ENCODE results near the gene ZNF160.
"Not testable (repeated sequence)": the region's sequence is repeated elsewhere in the genome, so short reads cannot be mapped to it uniquely, and the experiment has no call there.

The ZNF160 gene

GRCh38 chr19:53103234-53104203 lies at the start of gene ZNF160:
ZNF160 (minus strand) TSS chr19:53103422; CDS start chr19:53086276, 17,146 bp downstream.
- intact Hi-C loops (cut with DNase I), result loop anchor here (1.0 kb wide), 1 partner anchor 56 kb away; the partner anchor contains the start of gene ZNF347
- DNase-seq, result peak; percentile 97 to 100 (median 98)

DNA sequence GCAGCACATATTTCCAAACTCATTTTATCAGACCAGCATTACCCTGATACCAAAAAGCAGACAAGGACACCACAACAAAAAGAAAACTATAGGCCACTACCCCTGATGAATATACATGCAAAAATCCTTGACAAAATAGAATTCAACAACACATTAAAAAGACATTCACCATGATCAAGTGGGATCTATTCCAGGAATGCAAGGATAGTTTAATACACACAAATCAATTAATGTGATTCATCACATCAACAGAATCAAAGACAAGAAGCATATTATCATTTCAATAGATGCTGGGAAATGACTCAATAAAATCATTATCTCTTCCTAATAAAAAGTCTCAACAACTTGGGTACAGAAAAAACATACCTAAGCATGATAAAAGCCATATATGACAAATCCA lies 44.4 kb upstream of the ZNF160 start:
- DNase-seq, result no peak
- intact Hi-C loops (cut with DNase I), result no loop called here

DNA sequence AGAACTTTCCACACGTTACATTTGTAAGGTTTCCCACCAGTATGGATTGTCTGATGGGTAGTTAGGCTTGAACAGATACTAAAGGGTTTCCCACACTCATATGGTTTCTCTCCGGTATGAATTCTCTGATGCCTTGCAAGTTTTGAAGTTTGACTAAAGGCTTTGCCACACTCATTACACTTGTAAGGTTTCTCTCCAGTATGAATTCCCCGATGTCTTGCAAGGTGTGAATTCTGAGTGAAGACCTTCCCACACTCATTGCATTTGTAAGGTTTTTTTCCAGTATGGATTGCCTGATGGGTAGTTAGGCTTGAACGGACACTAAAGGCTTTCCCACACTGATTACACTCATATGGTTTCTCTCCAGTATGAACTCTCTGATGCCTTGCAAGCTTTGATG lies 37.1 kb upstream of the ZNF160 start:
- intact Hi-C loops (cut with DNase I), result no loop called here
- no peak for DNase-seq

DNA sequence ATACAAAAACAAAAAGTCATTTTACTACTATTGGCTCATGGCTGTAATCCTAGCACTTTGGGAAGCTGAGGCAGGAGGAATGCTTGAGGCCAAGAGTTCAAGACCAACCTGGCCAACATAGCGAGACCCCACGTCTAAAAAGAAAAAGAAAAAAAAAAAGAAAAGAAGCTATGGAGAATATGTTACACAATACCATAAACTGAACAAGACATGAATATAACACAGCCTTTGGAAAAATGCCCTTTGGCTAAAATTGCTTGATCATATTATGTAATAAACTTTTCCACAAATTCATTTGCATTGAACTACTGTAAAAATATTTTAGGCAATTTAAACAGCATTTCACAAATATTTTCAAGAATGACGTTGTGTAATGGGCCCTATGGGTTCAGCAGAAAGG lies 33.2 kb upstream of the ZNF160 start:
- intact Hi-C loops (cut with DNase I), result loop anchor here (10.0 kb wide), 1 partner anchor 62 kb away; no protein-coding TSS in a partner anchor
- DNase-seq, result no peak

DNA sequence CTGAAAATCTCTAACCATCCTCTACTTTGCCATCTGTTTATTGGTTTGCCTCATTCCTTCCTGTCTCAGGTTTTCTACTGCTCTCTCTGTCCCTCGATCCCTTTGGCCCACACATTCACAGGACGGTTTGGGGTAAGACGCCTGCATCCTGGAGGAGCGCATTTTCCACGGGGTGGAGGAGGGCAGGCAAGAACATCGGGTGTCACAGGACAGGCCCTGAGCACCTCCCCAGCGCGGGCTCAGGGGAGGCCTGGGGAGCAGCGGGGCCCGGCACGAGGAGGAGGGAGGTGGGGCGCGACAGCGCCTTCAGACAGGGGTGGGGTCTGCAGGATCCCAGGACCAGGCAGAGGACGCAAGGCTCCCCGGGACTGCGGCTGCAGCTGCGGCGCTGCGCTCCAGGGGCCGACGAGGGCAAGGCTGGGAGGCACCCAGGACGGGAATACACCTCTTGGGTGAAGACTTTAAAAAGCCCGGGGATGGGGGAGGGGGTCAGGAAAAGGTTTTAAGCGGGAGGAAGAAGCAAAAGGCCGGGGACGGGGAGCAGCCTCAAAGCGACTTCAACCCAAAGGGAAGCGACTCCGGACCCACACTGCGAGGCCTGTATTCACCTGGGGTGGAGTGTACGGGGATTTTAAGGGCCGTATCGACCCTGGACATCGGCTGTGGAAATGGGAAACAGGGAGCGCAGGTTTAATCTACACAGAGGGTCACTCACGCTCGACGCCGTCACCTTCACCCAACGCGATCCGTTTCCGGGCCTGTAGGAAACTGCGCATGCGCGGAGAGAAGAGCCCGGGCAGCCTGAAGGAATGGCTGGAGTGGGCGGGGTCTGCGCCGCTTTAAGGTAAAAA lies 29.1 kb upstream of the ZNF160 start, which contains the start of gene ZNF415:
TSS of gene ZNF415 (minus strand) at position 770 of the 851 bp plus-strand sequence. CDS start 10,234 bp downstream, outside the sequence.
- intact Hi-C loops (cut with DNase I), result loop anchor here (10.0 kb wide), 1 partner anchor 58 kb away; no protein-coding TSS in a partner anchor
- peak; percentile 74 to 98 (median 84) for DNase-seq

DNA sequence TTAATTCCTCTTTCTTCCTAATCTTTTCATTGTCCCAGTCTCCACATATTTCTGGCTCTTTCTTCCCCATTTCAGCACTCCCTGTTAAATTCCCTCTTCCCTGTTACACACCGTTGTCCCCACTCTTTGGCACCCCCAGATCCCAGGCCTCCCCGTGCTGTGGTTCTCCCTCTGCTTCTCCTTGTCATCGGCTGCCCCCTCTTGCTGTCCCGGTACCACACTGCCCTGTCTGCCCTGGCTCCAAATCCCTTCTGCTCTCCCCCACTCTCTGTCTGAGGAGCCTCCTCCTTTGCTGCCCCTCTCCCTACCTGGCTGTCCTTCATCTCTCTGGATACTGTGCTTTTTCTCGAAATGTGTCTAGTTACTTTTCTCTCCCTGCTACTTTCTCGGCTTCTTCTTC lies 28.5 kb upstream of the ZNF160 start:
- DNase-seq, result peak in 4 of 10 donors; percentile 23 to 91 (median 44)
- intact Hi-C loops (cut with DNase I), result loop anchor here (10.0 kb wide), 1 partner anchor 57 kb away; no protein-coding TSS in a partner anchor

DNA sequence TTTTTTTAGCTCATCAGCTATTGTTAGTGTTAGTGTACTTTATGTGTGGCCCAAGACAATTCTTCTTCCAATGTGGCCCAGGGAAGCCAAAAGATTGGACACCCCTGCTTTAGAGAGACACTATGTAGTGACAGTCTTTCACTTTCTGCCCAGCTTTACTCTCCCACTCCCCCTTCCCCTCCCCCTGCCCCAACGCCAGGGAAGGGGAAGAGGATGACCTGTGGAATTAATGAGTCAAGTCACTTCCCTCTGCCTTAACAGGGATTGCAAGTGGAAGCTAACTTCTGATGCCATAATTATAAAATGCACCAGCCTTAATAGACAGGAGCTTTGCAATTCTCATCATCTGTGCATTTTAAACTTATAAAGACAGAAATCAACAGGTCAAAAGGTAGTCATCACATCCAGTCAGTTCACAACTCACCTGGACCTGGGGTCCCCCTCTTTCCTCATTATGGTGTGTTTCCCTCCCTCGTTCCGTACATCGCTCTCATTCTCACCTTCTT lies 27.9 kb upstream of the ZNF160 start:
- DNase-seq, result no peak

DNA sequence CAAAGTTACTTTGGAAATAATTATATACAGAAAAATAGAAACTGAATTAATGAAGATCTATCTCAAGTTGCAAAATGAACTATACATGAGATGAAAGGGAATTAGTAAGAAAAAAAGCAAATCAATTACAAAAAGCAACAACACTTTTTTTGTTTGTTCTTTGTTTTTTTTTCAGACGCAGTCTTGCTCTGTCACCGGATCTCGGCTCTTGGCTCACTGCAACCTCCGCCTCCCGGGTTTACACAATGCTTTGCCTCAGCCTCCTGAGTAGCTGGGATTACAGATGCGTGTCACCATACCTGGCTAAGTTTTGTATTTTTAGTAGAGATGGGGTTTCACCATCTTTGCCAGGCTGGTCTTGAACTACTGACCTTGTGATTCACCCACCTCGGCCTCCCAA lies 27.3 kb upstream of the ZNF160 start:
- DNase-seq, result peak in 2 of 10 donors; percentile 37 to 84
- intact Hi-C loops (cut with DNase I), result loop anchor here (10.0 kb wide), 1 partner anchor 56 kb away; no protein-coding TSS in a partner anchor

More for the DNA sequence above, 27.9 kb upstream of the ZNF160 start:
- intact Hi-C loops (cut with DNase I), result loop anchor here (10.0 kb wide), 1 partner anchor 56 kb away; no protein-coding TSS in a partner anchor

DNA sequence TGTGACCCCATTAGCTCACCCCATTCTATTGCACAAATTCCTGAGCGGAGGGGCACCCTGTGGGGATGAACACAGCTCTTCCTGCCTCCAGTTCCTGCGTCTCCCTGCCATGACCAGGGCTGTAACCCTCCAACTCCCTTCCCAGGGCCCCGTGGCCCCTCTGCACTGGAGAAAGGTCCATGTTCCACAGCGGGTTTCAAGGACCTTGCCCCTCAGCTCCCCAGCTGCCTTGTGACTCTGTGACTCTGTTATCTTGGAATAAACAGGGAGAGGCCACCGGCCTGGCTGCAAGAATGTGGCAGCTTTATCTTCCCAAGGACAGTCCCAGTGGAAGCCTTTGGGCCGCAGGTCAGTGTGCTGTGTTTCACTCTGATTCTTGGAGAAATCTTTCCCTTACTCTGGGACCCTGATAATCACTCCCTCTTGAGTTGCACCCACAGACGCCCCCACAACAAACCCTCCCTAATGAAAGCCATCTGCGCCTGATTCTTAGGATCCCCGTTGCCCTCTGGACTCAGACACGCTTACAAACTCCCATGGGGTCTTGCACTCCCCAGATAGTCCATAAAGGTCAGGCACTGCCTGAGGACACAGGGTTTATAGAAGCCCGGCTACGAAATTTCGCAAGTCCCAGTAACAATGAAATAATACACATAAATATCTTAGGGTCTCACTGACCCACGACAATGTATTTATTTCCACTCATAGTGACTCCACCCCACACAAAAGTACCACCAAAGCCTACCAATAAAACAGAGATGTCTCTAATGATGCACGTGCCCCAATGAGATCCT lies 23.7 kb upstream of the ZNF160 start:
- intact Hi-C loops (cut with DNase I); DNase-seq: not testable (repeated sequence)

DNA sequence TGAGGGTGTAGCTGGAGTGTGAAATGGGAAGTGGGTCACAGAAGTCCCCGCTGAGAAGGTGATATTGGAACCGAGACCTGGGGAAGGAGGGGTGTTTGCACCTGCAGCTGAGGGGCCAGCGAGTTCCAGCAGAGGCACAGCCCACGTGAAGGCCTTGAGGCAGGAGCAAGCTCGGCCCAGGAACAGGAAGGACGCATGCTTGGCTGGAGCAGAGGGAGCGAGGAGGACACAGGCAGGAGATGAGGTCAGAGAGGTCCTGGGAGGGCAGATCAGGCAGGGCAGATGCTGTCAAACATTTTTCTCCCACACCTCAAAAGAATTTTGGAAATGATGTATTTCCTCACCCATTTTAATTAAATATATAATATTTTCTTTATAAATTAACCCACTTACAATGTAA lies 20.2 kb upstream of the ZNF160 start:
- intact Hi-C loops (cut with DNase I), result no loop called here
- DNase-seq, result no peak

DNA sequence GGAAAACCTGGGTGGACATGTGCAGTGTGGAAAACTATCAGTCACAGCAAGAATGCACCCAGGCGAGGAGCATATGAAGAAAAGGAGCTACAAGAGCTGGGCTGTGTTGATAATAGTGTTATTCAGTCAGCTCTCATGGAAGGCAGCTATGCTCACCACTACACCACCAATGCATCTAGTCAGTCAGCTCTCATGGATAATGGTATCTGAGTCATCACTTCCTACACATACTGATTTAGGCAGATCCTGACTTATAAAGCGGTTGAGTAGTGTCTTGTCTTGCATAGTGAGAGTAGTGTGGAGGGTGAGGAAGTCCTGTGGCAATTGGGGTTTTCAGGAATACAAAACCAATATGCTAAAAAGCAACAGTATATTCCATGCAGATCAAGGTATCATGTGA lies 9.1 kb upstream of the ZNF160 start:
- intact Hi-C loops (cut with DNase I), result no loop called here
- DNase-seq, result no peak

DNA sequence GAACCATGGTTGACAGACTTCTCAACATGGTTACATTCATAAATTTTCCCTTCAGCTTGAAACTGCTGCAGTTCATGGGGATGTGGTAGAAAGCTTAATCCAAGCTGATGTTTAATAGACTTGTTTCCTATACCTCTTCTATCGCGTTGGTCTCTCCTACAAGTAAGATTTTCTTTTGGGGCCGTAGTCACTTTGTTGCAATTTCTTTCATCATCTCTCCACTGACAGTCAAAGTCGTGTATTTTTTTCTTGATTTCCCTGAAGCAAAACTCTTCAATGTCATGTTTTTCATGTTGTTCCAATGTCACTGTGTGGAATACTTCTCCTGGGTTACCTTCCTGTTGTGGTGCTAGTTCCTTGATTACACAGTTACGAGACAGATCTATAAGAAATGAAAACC lies 6.3 kb upstream of the ZNF160 start:
- intact Hi-C loops (cut with DNase I), result no loop called here

DNA sequence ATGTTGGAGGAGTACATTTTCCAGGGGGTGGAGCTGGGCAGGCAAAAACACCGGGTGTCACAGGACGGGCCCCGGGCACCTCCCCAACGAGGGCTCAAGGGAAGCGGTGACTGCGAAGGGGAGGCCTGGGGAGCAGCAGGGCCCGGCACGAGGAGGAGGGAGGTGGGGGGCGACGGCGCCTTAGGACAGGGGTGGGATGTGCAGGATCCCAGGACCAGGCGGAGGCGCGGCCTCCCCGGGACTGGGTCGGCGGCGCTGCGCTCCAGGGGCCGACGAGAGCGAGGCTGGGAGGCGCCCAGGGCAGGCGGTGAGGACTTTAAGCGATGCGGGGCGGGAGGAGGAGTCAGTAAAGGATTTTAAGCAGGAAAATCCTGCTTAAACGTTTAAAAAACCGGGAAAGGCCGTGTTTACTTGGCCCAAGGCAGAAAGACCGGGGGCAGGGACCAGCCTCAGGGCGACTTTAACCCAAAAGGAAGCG lies 427 bp downstream of the ZNF160 start:
- peak in 6 of 10 donors; percentile 12 to 86 (median 44) for DNase-seq
- intact Hi-C loops (cut with DNase I), result loop anchor here (1.0 kb wide), 1 partner anchor 57 kb away; the partner anchor contains the start of gene ZNF347

More for the DNA sequence above, 6.3 kb upstream of the ZNF160 start:
- no peak for DNase-seq

GRCh38 chr19:53102206-53102755 lies 941 bp downstream of the ZNF160 start:
- intact Hi-C loops (cut with DNase I), result no loop called here
- DNase-seq, result peak in 3 of 10 donors; percentile 12 to 81 (median 19)

DNA sequence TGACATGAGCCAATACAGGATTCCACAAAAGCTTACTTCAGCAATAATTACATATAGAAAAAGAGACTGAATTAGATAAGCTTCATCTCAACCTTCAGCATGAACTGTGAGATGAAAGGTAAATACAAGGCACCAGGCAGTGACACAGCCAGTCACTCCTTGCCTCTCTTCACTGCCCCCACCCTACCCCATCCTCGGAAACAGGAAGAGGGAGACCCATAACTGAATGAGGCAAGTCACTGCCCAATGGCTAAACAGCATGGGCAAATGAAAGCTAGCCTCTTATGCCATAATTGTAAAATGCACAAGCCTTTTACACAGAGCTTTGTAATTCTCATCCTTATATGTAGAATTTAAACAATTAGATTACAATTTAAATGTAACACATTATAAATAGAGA lies 1.7 kb downstream of the ZNF160 start:
- intact Hi-C loops (cut with DNase I), result no loop called here

GRCh38 chr19:53098570-53098969 lies 4.7 kb downstream of the ZNF160 start:
- intact Hi-C loops (cut with DNase I), result not testable (repeated sequence)
- peak in 1 of 10 donors; percentile 70 for DNase-seq

More for the DNA sequence above, 1.7 kb downstream of the ZNF160 start:
- DNase-seq, result no peak

DNA sequence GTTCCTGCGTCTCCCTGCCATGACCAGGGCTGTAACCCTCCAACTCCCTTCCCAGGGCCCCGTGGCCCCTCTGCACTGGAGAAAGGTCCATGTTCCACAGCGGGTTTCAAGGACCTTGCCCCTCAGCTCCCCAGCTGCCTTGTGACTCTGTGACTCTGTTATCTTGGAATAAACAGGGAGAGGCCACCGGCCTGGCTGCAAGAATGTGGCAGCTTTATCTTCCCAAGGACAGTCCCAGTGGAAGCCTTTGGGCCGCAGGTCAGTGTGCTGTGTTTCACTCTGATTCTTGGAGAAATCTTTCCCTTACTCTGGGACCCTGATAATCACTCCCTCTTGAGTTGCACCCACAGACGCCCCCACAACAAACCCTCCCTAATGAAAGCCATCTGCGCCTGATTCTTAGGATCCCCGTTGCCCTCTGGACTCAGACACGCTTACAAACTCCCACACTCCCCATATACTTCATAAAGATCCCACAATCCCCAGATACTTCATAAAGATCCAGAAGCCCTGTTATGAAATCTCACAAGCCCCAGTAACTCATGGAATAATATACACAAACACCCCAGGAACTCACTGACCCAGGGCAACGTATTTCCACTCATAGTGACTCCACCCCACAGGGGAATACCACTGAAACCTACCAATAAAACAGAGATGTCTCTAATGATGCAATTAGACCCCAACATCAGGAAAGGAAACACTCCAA lies 6.1 kb downstream of the ZNF160 start:
- DNase-seq; intact Hi-C loops (cut with DNase I): not testable (repeated sequence)

DNA sequence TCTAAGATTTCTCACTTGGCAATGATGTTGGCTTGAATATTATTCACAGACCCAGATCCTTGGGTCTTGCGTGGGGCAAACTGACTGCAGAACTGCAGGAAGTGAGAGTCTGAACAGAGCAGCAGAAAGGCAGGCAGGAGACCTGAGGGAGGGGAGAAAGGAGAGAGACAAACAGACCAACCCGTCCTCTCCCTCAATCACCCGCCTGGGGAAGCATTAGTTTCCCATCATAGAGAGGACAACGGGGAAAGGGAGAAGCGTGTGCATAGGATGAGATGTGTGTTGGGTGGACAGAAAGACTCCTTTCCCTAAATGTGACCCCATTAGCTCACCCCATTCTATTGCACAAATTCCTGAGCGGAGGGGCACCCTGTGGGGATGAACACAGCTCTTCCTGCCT lies 6.6 kb downstream of the ZNF160 start:
- intact Hi-C loops (cut with DNase I), result not testable (repeated sequence)

More for the DNA sequence above, 6.6 kb downstream of the ZNF160 start:
- not testable (repeated sequence) for DNase-seq
